22Rv1 (cell line): ENCODE measurements around the gene ITGB1BP1.

Experiments used
- H3K27ac ChIP-seq: fragments of 450-650 bp; 2 replicates; pipeline ENCODE4 v1.5.1; 2017
- ZFX ChIP-seq: fragments of 450-650 bp; IDR thresholded peaks from 2 replicates; pipeline ENCODE4 v1.6.1; 2017; ENCODE audit warnings: antibody characterized with exemption, borderline replicate concordance
- TF ChIP-seq, protein P1 (sequence below): fragments of 450-650 bp; IDR thresholded peaks from 2 replicates; pipeline ENCODE4 v1.5.1; 2017; ENCODE audit warnings: mild to moderate bottlenecking

ITGB1BP1 gene

DNA sequence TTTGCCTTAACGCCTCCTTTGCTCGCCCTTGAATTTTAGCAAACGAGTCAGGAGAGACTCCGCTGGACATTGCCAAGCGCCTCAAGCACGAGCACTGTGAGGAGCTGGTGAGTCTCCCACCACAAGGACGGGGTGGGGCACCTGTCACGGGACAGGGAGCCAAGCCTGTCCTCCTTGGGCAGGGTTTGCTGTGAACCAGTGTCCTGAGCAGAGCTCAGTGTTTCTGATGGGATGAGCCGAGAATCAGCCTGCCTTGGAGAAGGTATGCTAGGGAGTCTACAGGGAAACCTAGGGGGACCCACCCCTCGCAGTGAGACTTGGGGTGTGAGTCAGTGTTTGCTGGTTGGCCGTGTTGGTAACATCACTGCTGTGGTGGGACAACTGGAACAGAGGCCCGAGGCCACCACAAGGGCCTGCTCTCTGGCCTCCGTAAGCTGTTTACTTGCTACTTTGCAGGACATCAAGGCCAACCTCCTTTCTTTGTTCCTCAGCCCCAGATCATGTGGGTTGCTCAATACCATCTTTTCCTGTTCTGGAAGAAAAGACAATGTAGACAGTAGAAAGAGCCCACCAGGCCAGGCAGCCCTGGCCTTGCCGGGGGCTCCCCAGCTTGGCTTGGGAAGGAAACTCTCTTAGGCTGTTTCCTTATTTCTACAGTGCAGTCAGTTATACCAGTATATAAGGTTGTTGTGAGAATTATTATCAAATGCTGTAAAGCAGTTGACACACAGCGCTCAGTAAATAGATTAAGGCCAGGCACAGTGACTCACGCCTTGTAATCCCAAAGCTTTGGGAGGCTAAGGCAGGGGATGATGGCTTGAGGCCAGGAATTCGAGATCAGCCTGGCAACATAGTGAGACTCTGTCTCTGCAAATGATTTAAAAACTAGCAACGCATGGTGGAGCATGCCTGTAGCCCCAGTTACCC is 42.4 kb downstream of the ITGB1BP1 start:
- H3K27ac ChIP-seq, result no peak overlapping the region
- TF ChIP-seq, protein P1, sequence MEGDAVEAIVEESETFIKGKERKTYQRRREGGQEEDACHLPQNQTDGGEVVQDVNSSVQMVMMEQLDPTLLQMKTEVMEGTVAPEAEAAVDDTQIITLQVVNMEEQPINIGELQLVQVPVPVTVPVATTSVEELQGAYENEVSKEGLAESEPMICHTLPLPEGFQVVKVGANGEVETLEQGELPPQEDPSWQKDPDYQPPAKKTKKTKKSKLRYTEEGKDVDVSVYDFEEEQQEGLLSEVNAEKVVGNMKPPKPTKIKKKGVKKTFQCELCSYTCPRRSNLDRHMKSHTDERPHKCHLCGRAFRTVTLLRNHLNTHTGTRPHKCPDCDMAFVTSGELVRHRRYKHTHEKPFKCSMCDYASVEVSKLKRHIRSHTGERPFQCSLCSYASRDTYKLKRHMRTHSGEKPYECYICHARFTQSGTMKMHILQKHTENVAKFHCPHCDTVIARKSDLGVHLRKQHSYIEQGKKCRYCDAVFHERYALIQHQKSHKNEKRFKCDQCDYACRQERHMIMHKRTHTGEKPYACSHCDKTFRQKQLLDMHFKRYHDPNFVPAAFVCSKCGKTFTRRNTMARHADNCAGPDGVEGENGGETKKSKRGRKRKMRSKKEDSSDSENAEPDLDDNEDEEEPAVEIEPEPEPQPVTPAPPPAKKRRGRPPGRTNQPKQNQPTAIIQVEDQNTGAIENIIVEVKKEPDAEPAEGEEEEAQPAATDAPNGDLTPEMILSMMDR, result no peak
- TF ChIP-seq ZFX, result no peak

DNA sequence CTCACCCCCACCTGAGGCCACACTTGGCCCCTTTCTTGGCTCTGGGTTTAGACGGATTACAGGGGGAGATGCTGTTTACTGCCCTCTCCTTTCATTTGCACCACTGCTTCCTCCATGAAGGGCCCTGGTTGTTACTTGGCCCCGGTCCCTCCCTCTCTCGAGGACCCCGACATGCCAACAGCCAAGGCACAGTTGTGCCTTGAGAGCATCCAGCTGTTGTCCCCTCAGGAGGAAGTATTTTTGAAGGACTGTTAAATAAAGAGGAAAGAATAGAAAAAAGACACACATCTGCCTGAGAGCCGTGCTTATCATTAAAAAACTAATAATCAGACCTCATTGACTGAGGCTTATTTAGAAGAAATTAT is 44.0 kb downstream of the ITGB1BP1 start:
- TF ChIP-seq ZFX, result no peak
- TF ChIP-seq, protein P1, result no peak
- H3K27ac ChIP-seq, result no peak overlapping the region

GRCh38 chr2:9378433-9379390 is 44.6 kb downstream of the ITGB1BP1 start:
- TF ChIP-seq ZFX, result no peak
- TF ChIP-seq, protein P1, result no peak
- no peak overlapping the region for H3K27ac ChIP-seq

- TF ChIP-seq ZFX, result no peak
- TF ChIP-seq, protein P1, result no peak
- no peak overlapping the region for H3K27ac ChIP-seq
Measured at GRCh38 chr2:9377461-9378097, 45.7 kb downstream of the ITGB1BP1 start.

DNA sequence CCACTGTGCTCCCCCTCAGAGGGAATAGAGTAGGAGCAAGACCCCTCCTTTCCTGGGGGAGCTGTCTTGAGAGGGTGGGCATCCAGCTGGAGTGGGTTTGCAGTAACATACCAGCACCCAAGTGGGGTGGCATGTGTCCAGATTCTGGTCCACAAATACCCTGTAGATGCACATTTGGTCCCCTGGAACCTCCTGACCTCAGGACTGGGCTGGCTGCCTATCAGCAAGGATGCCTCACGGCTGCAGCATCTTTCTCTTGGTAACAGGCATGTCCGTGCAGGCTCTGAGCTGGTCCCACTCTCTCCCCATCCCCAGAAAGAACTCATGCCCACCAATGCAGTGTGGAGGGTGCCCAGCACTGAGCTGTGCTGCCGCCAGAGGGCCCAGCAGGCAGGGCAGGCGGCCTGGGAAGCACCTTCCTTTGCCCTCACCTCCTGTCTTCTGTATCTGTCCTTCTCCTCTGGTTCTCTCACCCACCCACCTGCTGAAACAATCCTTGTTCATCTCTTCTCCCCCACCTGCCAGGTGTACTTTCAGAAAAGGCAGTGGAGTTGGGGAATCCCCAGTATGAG is 47.4 kb downstream of the ITGB1BP1 start:
- H3K27ac ChIP-seq, result no peak overlapping the region
- no peak for TF ChIP-seq ZFX
- TF ChIP-seq, protein P1, result no peak

DNA sequence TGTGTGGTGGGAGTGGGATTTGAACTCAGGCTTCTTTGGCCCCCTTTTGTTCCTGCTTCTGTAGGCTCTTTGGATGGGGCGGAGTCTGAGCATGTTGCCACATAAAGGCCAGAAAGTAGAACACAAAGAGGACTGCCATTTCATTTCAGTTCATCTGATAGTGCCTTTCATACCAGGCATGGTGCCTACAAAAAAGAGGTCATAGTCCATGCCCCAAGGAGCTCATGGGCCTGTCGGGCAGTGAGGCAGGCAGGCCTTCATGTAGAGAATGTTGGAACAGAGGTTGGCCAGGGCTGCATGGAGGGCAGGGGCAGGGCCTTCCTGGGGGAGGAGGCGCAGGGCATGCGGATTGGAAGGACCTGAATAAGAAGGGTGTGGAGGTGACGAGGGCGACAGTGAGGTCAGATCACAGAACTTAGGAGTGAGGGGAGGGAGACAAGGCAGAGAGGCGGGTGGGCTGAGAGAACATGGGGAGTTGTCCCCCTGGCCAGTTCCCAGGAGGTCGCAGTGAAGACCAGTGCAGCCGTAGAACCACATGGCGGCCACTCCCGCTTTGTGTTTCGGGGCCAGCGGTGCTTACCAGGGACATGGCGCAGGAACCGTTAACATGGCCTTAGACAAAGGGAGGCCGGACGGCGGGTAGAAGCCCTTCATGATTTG is 49.1 kb downstream of the ITGB1BP1 start:
- H3K27ac ChIP-seq, result no peak overlapping the region
- TF ChIP-seq, protein P1, result no peak
- no peak for TF ChIP-seq ZFX
